Measurements from ENCODE around the gene CCL28. TPM values are rescaled to one million over a fixed set of nuclear protein-coding genes. Genes with fewer than 3 reads are reported as not detected.
"Not testable (repeated sequence)": the region's sequence is repeated elsewhere in the genome, so short reads cannot be mapped to it uniquely, and the experiment has no call there.

Gene CCL28
- total RNA-seq (1 to 10 TPM; 6.4 to 7.7 TPM), polyA plus RNA-seq (1 to 10 TPM; 3.5 to 7.0 TPM)
- long read RNA-seq, donor 1, result 0 reads
- long read RNA-seq, donor 2, partial matches to known transcripts, result 0 of 1 reads
- long read RNA-seq, donor 2, other reads (novel, unspliced or antisense), result 0 of 1 reads
- long read RNA-seq, donor 3, result 0 reads
- long read RNA-seq, donor 4, result 0 reads
- long read RNA-seq, donor 5, result 0 reads

- Histone ChIP-seq H3K27me3 (ENCODE audit: control insufficient read depth in 3 of 3, insufficient read depth in 3 of 3, low read length in 2 of 3) (no peaks in the 10 kb centered on the region), H3K4me1 (ENCODE audit: control insufficient read depth in 5 of 5, insufficient read depth in 5 of 5, low read length in 5 of 5) (no peaks in the 10 kb centered on the region), H3K27ac (ENCODE audit: low read depth in 1 of 2, low read length in 1 of 2) (no peak within 1 kb of the TSS), H3K4me3 (no peak within 1 kb of the TSS), H3K36me3 (ENCODE audit: control insufficient read depth in 4 of 4, insufficient read depth in 4 of 4, low read length in 4 of 4) (no peaks in the 10 kb centered on the region), H3K9ac (ENCODE audit: insufficient read depth in 1 of 2, low read length in 2 of 2) (no peak within 1 kb of the TSS), H3K9me3 (ENCODE audit: control insufficient read depth in 4 of 4, insufficient read depth in 3 of 4, low read length in 3 of 4) (no peaks in the 10 kb centered on the region)
- ATAC-seq (ENCODE audit: insufficient read depth, low FRiP score) (no peak), DNase-seq (no peak)
- WGBS, 2 donors, result 80 to 88% methylated on average over 6 of the region's 6 CpGs
- TF ChIP-seq CTCF (IDR thresholded peaks at IDR 0.05; ENCODE audit: control extremely low read depth, extremely low read depth), result no peak
Measured at GRCh38 chr5:43412156-43412555, at the start of gene CCL28. Gene CCL28, minus strand, starts transcription at chr5:43412391. Its CDS starts 75 bp downstream, at chr5:43412316.

- Histone ChIP-seq H3K4me1 (ENCODE audit: control insufficient read depth in 5 of 5, insufficient read depth in 5 of 5, low read length in 5 of 5) (peaks cover 0 to 6% (median 0%) of the 10 kb centered on the region in 5 donors), H3K36me3 (ENCODE audit: control insufficient read depth in 4 of 4, insufficient read depth in 4 of 4, low read length in 4 of 4) (no peaks in the 10 kb centered on the region), H3K27ac (ENCODE audit: low read depth in 1 of 2, low read length in 1 of 2) (no peak overlapping the region), H3K9ac (ENCODE audit: insufficient read depth in 1 of 2, low read length in 2 of 2) (no peak overlapping the region), H3K4me3 (no peak overlapping the region), H3K9me3 (ENCODE audit: control insufficient read depth in 4 of 4, insufficient read depth in 3 of 4, low read length in 3 of 4) (peaks cover 0 to 15% (median 5%) of the 10 kb centered on the region in 4 donors), H3K27me3 (ENCODE audit: control insufficient read depth in 3 of 3, insufficient read depth in 3 of 3, low read length in 2 of 3) (no peaks in the 10 kb centered on the region)
- no peak for ATAC-seq (ENCODE audit: insufficient read depth, low FRiP score)
- no peak for TF ChIP-seq CTCF (IDR thresholded peaks at IDR 0.05; ENCODE audit: control extremely low read depth, extremely low read depth)
- WGBS, 2 donors, result 74 to 85% methylated on average over 1 of the region's 1 CpG
- no peak for DNase-seq
Measured at GRCh38 chr5:43461066-43461465, 48.9 kb upstream of the CCL28 start.

- no peak overlapping the region for H3K9ac ChIP-seq (ENCODE audit: insufficient read depth in 1 of 2, low read length in 2 of 2)
- no peak for TF ChIP-seq CTCF (IDR thresholded peaks at IDR 0.05; ENCODE audit: control extremely low read depth, extremely low read depth)
- WGBS, 2 donors, result 94 to 96% methylated on average over 3 of the region's 3 CpGs
Measured at GRCh38 chr5:43456556-43456955, 44.4 kb upstream of the CCL28 start.

GRCh38 chr5:43441575-43441974, 29.4 kb upstream of the CCL28 start:
- H3K4me1 ChIP-seq (ENCODE audit: control insufficient read depth in 5 of 5, insufficient read depth in 5 of 5, low read length in 5 of 5); H3K27ac ChIP-seq (ENCODE audit: low read depth in 1 of 2, low read length in 1 of 2); ATAC-seq (ENCODE audit: insufficient read depth, low FRiP score); DNase-seq; H3K27me3 ChIP-seq (ENCODE audit: control insufficient read depth in 3 of 3, insufficient read depth in 3 of 3, low read length in 2 of 3); H3K9me3 ChIP-seq (ENCODE audit: control insufficient read depth in 4 of 4, insufficient read depth in 3 of 4, low read length in 3 of 4); H3K9ac ChIP-seq (ENCODE audit: insufficient read depth in 1 of 2, low read length in 2 of 2); H3K4me3 ChIP-seq: not testable (repeated sequence)
- peaks cover 0 to 13% (median 0%) of the 10 kb centered on the region in 4 donors for H3K36me3 ChIP-seq (ENCODE audit: control insufficient read depth in 4 of 4, insufficient read depth in 4 of 4, low read length in 4 of 4)

More at GRCh38 chr5:43456556-43456955, 44.4 kb upstream of the CCL28 start:
- no peak overlapping the region for H3K27ac ChIP-seq (ENCODE audit: low read depth in 1 of 2, low read length in 1 of 2)
- H3K9me3 ChIP-seq (ENCODE audit: control insufficient read depth in 4 of 4, insufficient read depth in 3 of 4, low read length in 3 of 4), result peaks cover 0 to 15% (median 4%) of the 10 kb centered on the region in 4 donors
- H3K4me1 ChIP-seq (ENCODE audit: control insufficient read depth in 5 of 5, insufficient read depth in 5 of 5, low read length in 5 of 5), result peaks cover 0 to 4% (median 0%) of the 10 kb centered on the region in 5 donors
- ATAC-seq (ENCODE audit: insufficient read depth, low FRiP score) (no peak), DNase-seq (no peak)
- peaks cover 0 to 6% (median under 1%) of the 10 kb centered on the region in 4 donors for H3K36me3 ChIP-seq (ENCODE audit: control insufficient read depth in 4 of 4, insufficient read depth in 4 of 4, low read length in 4 of 4)
- no peak overlapping the region for H3K4me3 ChIP-seq
- no peaks in the 10 kb centered on the region for H3K27me3 ChIP-seq (ENCODE audit: control insufficient read depth in 3 of 3, insufficient read depth in 3 of 3, low read length in 2 of 3)
